ENCODE data around the gene ZNF8.

Gene ZNF8

DNA sequence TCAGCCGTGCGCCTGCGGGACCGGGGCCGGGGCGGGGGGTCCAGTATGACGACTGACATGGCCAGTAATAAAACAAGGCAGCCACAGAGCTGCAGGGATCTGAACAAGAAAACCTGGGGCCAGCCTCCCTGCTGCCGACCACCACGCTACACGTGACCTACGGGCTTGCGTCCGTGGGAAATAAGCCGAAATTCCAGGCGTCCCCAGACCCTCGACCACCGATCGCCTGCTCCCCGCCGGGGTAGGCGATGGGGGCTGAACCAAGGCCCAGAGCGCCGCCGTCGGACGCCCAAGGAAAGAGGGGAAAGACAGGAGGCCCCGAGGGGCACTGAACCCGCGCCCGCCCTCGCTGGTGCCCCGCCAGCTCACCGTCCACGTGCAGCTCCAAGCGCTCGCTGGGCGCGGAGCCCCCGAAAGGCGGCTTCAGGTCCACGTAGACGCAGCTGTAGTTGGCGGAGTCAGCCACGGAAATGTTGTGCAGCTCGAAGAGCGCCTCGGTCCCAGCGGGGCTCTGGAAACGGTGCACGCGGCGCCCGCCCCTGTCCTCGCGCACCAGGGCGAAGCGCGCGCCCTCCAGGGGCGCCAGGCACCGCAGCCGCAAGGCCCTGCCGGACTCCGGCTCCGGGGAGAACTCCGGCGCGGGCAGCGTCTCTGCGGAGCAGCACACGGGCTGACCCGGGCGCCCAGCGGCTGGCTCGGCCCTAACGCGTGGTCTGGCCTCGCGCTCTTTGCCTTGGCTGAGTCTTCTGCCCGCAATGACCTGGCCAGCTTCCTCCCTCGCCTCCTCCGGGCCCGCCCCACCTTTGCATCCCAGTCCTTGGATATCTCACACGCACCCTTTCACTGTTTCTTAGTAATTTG is 71.5 kb downstream of the ZNF8 start:
- no peak overlapping the region for H2AFZ ChIP-seq (ENCODE audit: low read length)

DNA sequence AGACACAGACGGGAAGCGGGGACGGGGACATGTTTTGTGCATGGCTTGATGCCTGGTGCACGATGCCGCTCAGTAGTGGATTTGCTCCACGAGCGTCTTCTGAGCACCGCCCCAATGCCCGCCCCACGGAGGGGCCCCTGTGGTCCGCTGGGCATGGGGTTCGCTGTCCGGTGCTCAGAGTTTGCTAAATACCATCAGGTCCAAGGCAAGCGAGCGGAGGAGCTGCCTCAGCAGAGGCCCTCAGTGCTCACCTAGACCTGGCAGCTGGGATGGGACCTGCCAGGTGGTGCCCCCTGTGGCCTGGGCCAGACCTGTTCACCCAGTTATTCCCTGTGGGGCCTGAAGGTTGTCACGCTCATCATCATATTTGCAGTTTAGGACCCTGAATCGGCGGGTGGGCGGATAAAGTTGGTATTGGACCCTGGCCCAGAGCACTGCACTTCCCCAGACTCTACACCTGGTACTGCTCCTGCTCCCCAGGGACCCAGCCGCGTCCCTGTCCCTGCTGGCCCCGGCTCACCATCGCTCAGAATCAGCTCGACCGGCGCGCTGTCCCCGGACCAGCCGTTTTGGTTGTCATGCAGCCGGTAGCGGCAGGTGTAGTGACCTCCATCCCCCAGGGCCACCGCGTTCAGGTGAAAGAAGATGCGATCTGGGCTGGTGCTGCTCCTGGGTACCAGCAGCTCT is 72.3 kb downstream of the ZNF8 start:
- no peak for TF ChIP-seq CTCF (conservative IDR thresholded peaks at IDR 0.05; ENCODE audit: low read length)
- TF ChIP-seq EZH2phosphoT487 (IDR thresholded peaks at IDR 0.05; ENCODE audit: borderline replicate concordance), result no peak
- Histone ChIP-seq H3K36me3 (ENCODE audit: insufficient read depth, low read length) (no peaks in the 10 kb centered on the region), H3K9me2 (replicated peaks; ENCODE audit: low read depth, low read length) (no peaks in the 10 kb centered on the region), H3K9me3 (ENCODE audit: insufficient read depth, low read depth, low read length) (no peaks in the 10 kb centered on the region), H3F3A (ENCODE audit: low read depth) (no peaks in the 10 kb centered on the region), H3K27me3 (ENCODE audit: insufficient read depth, low read length, poor library complexity, severe bottlenecking) (no peaks in the 10 kb centered on the region), H3K79me2 (ENCODE audit: insufficient read depth, low read length) (peaks cover 19% of the 10 kb centered on the region), H4K20me1 (ENCODE audit: insufficient read depth, low read length, poor library complexity, severe bottlenecking) (no peaks in the 10 kb centered on the region), H2AFZ (ENCODE audit: low read length) (no peak overlapping the region), H3K4me3 (ENCODE audit: low read length, poor library complexity, severe bottlenecking) (no peak overlapping the region), H3K4me1 (ENCODE audit: insufficient read depth, low read length, poor library complexity, severe bottlenecking) (peaks cover 18% of the 10 kb centered on the region), H3K9ac (ENCODE audit: low read depth, low read length, poor library complexity, severe bottlenecking) (no peak overlapping the region), H3K4me2 (ENCODE audit: low read depth, low read length, poor library complexity, severe bottlenecking) (no peak overlapping the region)

More for the DNA sequence above, 71.5 kb downstream of the ZNF8 start:
- Histone ChIP-seq H4K20me1 (ENCODE audit: insufficient read depth, low read length, poor library complexity, severe bottlenecking) (no peaks in the 10 kb centered on the region), H3K9ac (ENCODE audit: low read depth, low read length, poor library complexity, severe bottlenecking) (no peak overlapping the region), H3K9me3 (ENCODE audit: insufficient read depth, low read depth, low read length) (no peaks in the 10 kb centered on the region), H3K4me3 (ENCODE audit: low read length, poor library complexity, severe bottlenecking) (no peak overlapping the region), H3K4me2 (ENCODE audit: low read depth, low read length, poor library complexity, severe bottlenecking) (no peak overlapping the region), H3K9me2 (replicated peaks; ENCODE audit: low read depth, low read length) (no peaks in the 10 kb centered on the region), H3K79me2 (ENCODE audit: insufficient read depth, low read length) (peaks cover 25% of the 10 kb centered on the region), H3F3A (ENCODE audit: low read depth) (no peaks in the 10 kb centered on the region), H3K4me1 (ENCODE audit: insufficient read depth, low read length, poor library complexity, severe bottlenecking) (peaks cover 23% of the 10 kb centered on the region), H3K36me3 (ENCODE audit: insufficient read depth, low read length) (no peaks in the 10 kb centered on the region), H3K27me3 (ENCODE audit: insufficient read depth, low read length, poor library complexity, severe bottlenecking) (no peaks in the 10 kb centered on the region)
- TF ChIP-seq CTCF (conservative IDR thresholded peaks at IDR 0.05; ENCODE audit: low read length) (no peak), EZH2phosphoT487 (IDR thresholded peaks at IDR 0.05; ENCODE audit: borderline replicate concordance) (no peak)

GRCh38 chr19:58351558-58351878 is 72.8 kb downstream of the ZNF8 start:
- H3K9ac ChIP-seq (ENCODE audit: low read depth, low read length, poor library complexity, severe bottlenecking), result no peak overlapping the region

More at GRCh38 chr19:58351558-58351878, 72.8 kb downstream of the ZNF8 start:
- Histone ChIP-seq H2AFZ (ENCODE audit: low read length) (no peak overlapping the region), H3K27me3 (ENCODE audit: insufficient read depth, low read length, poor library complexity, severe bottlenecking) (no peaks in the 10 kb centered on the region), H3K9me2 (replicated peaks; ENCODE audit: low read depth, low read length) (no peaks in the 10 kb centered on the region), H3F3A (ENCODE audit: low read depth) (no peaks in the 10 kb centered on the region), H3K36me3 (ENCODE audit: insufficient read depth, low read length) (no peaks in the 10 kb centered on the region), H3K9me3 (ENCODE audit: insufficient read depth, low read depth, low read length) (no peaks in the 10 kb centered on the region), H4K20me1 (ENCODE audit: insufficient read depth, low read length, poor library complexity, severe bottlenecking) (no peaks in the 10 kb centered on the region), H3K4me2 (ENCODE audit: low read depth, low read length, poor library complexity, severe bottlenecking) (no peak overlapping the region), H3K4me3 (ENCODE audit: low read length, poor library complexity, severe bottlenecking) (no peak overlapping the region), H3K79me2 (ENCODE audit: insufficient read depth, low read length) (peaks cover 14% of the 10 kb centered on the region), H3K4me1 (ENCODE audit: insufficient read depth, low read length, poor library complexity, severe bottlenecking) (peaks cover 18% of the 10 kb centered on the region)
- no peak for TF ChIP-seq CTCF (conservative IDR thresholded peaks at IDR 0.05; ENCODE audit: low read length)
- no peak for TF ChIP-seq EZH2phosphoT487 (IDR thresholded peaks at IDR 0.05; ENCODE audit: borderline replicate concordance)

All from Loucy (cell line).